ENCODE measurements around the gene OSBP2. TPM values are rescaled to one million over a fixed set of nuclear protein-coding genes. Genes with fewer than 3 reads are reported as not detected.

The OSBP2 gene
- total RNA-seq, 1 donor from 2014 or later = 2.1 TPM

GRCh38 chr22:30781271-30781875 lies 86.7 kb downstream of the OSBP2 start:
- Mint-ChIP-seq H3K4me3 (ENCODE audit: low read depth) (no peak overlapping the region), H3K36me3 (ENCODE audit: low read depth) (no peaks in the 10 kb centered on the region), H3K27me3 (ENCODE audit: low read depth) (no peaks in the 10 kb centered on the region), H3K4me1 (ENCODE audit: low read depth) (peaks cover 7% of the 10 kb centered on the region), H3K9me3 (no peaks in the 10 kb centered on the region), H3K27ac (no peak overlapping the region)
- no peak for DNase-seq (ENCODE audit: low spot score)
- intact Hi-C loops (cut with micrococcal nuclease) = no loop called here

- H3K27me3 Mint-ChIP-seq (ENCODE audit: low read depth) = no peaks in the 10 kb centered on the region
- H3K36me3 Mint-ChIP-seq (ENCODE audit: low read depth) = no peaks in the 10 kb centered on the region
- no peak overlapping the region for H3K4me3 Mint-ChIP-seq (ENCODE audit: low read depth)
- H3K27ac Mint-ChIP-seq = no peak overlapping the region
- intact Hi-C loops (cut with micrococcal nuclease) = no loop called here
- no peaks in the 10 kb centered on the region for H3K9me3 Mint-ChIP-seq
- H3K4me1 Mint-ChIP-seq (ENCODE audit: low read depth) = peaks cover 7% of the 10 kb centered on the region
- DNase-seq (ENCODE audit: low spot score) = no peak
These were observed 87.9 kb downstream of the OSBP2 start for GRCh38 chr22:30782613-30783012.

- DNase-seq (ENCODE audit: low spot score) = no peak
- H3K4me3 Mint-ChIP-seq (ENCODE audit: low read depth) = no peak overlapping the region
- intact Hi-C loops (cut with micrococcal nuclease) = no loop called here
- peaks cover 7% of the 10 kb centered on the region for H3K4me1 Mint-ChIP-seq (ENCODE audit: low read depth)
- H3K27me3 Mint-ChIP-seq (ENCODE audit: low read depth) = no peaks in the 10 kb centered on the region
- no peaks in the 10 kb centered on the region for H3K9me3 Mint-ChIP-seq
- no peaks in the 10 kb centered on the region for H3K36me3 Mint-ChIP-seq (ENCODE audit: low read depth)
- H3K27ac Mint-ChIP-seq = no peak overlapping the region
These were observed 88.3 kb downstream of the OSBP2 start for GRCh38 chr22:30783021-30783420.

GRCh38 chr22:30785527-30785926 lies 90.9 kb downstream of the OSBP2 start:
- Mint-ChIP-seq H3K27ac (no peak overlapping the region), H3K4me3 (ENCODE audit: low read depth) (no peak overlapping the region), H3K4me1 (ENCODE audit: low read depth) (no peaks in the 10 kb centered on the region), H3K36me3 (ENCODE audit: low read depth) (no peaks in the 10 kb centered on the region), H3K27me3 (ENCODE audit: low read depth) (no peaks in the 10 kb centered on the region), H3K9me3 (no peaks in the 10 kb centered on the region)
- no peak for DNase-seq (ENCODE audit: low spot score)
- intact Hi-C loops (cut with micrococcal nuclease) = no loop called here

- no peak overlapping the region for H3K4me3 Mint-ChIP-seq (ENCODE audit: low read depth)
- no peaks in the 10 kb centered on the region for H3K9me3 Mint-ChIP-seq
- H3K36me3 Mint-ChIP-seq (ENCODE audit: low read depth) = no peaks in the 10 kb centered on the region
- intact Hi-C loops (cut with micrococcal nuclease) = no loop called here
- no peaks in the 10 kb centered on the region for H3K4me1 Mint-ChIP-seq (ENCODE audit: low read depth)
- no peaks in the 10 kb centered on the region for H3K27me3 Mint-ChIP-seq (ENCODE audit: low read depth)
- DNase-seq (ENCODE audit: low spot score) = no peak
- no peak overlapping the region for H3K27ac Mint-ChIP-seq
These were observed 95.7 kb downstream of the OSBP2 start for GRCh38 chr22:30790366-30790765.

- peaks cover 2% of the 10 kb centered on the region for H3K27me3 Mint-ChIP-seq (ENCODE audit: low read depth)
- H3K4me3 Mint-ChIP-seq (ENCODE audit: low read depth) = no peak overlapping the region
- no peak for DNase-seq (ENCODE audit: low spot score)
- intact Hi-C loops (cut with micrococcal nuclease) = no loop called here
- H3K27ac Mint-ChIP-seq = no peak overlapping the region
- H3K36me3 Mint-ChIP-seq (ENCODE audit: low read depth) = no peaks in the 10 kb centered on the region
- no peaks in the 10 kb centered on the region for H3K9me3 Mint-ChIP-seq
- H3K4me1 Mint-ChIP-seq (ENCODE audit: low read depth) = no peaks in the 10 kb centered on the region
These were observed 97.8 kb downstream of the OSBP2 start for GRCh38 chr22:30792456-30792855.

GRCh38 chr22:30795118-30795517 lies 100.4 kb downstream of the OSBP2 start:
- Mint-ChIP-seq H3K9me3 (no peaks in the 10 kb centered on the region), H3K4me1 (ENCODE audit: low read depth) (no peaks in the 10 kb centered on the region)
- intact Hi-C loops (cut with micrococcal nuclease) = no loop called here

GRCh38 chr22:30801695-30802094 lies 107.0 kb downstream of the OSBP2 start:
- Mint-ChIP-seq H3K4me3 (ENCODE audit: low read depth) (no peak overlapping the region), H3K4me1 (ENCODE audit: low read depth) (no peaks in the 10 kb centered on the region), H3K27me3 (ENCODE audit: low read depth) (peaks cover 22% of the 10 kb centered on the region), H3K36me3 (ENCODE audit: low read depth) (no peaks in the 10 kb centered on the region), H3K9me3 (no peaks in the 10 kb centered on the region), H3K27ac (no peak overlapping the region)
- intact Hi-C loops (cut with micrococcal nuclease) = no loop called here
- no peak for DNase-seq (ENCODE audit: low spot score)

More at GRCh38 chr22:30795118-30795517, 100.4 kb downstream of the OSBP2 start:
- DNase-seq (ENCODE audit: low spot score) = no peak
- H3K27ac Mint-ChIP-seq = no peak overlapping the region
- no peaks in the 10 kb centered on the region for H3K36me3 Mint-ChIP-seq (ENCODE audit: low read depth)
- H3K4me3 Mint-ChIP-seq (ENCODE audit: low read depth) = no peak overlapping the region
- peaks cover 3% of the 10 kb centered on the region for H3K27me3 Mint-ChIP-seq (ENCODE audit: low read depth)

GRCh38 chr22:30802202-30803166 lies 107.8 kb downstream of the OSBP2 start:
- H3K4me3 Mint-ChIP-seq (ENCODE audit: low read depth) = no peak overlapping the region
- H3K27ac Mint-ChIP-seq = no peak overlapping the region
- intact Hi-C loops (cut with micrococcal nuclease) = no loop called here
- H3K9me3 Mint-ChIP-seq = no peaks in the 10 kb centered on the region
- peaks cover 21% of the 10 kb centered on the region for H3K27me3 Mint-ChIP-seq (ENCODE audit: low read depth)
- peak; percentile 78 for DNase-seq (ENCODE audit: low spot score)
- H3K36me3 Mint-ChIP-seq (ENCODE audit: low read depth) = no peaks in the 10 kb centered on the region
- no peaks in the 10 kb centered on the region for H3K4me1 Mint-ChIP-seq (ENCODE audit: low read depth)

GRCh38 chr22:30803679-30804078 lies 109.0 kb downstream of the OSBP2 start:
- no peak for DNase-seq (ENCODE audit: low spot score)
- no peak overlapping the region for H3K4me3 Mint-ChIP-seq (ENCODE audit: low read depth)
- no peaks in the 10 kb centered on the region for H3K4me1 Mint-ChIP-seq (ENCODE audit: low read depth)
- no peaks in the 10 kb centered on the region for H3K9me3 Mint-ChIP-seq
- intact Hi-C loops (cut with micrococcal nuclease) = no loop called here
- peaks cover 21% of the 10 kb centered on the region for H3K27me3 Mint-ChIP-seq (ENCODE audit: low read depth)
- H3K27ac Mint-ChIP-seq = no peak overlapping the region
- no peaks in the 10 kb centered on the region for H3K36me3 Mint-ChIP-seq (ENCODE audit: low read depth)

- intact Hi-C loops (cut with micrococcal nuclease) = no loop called here
- H3K36me3 Mint-ChIP-seq (ENCODE audit: low read depth) = no peaks in the 10 kb centered on the region
- no peak for DNase-seq (ENCODE audit: low spot score)
- H3K4me1 Mint-ChIP-seq (ENCODE audit: low read depth) = no peaks in the 10 kb centered on the region
- H3K27me3 Mint-ChIP-seq (ENCODE audit: low read depth) = peaks cover 21% of the 10 kb centered on the region
- no peak overlapping the region for H3K27ac Mint-ChIP-seq
- no peak overlapping the region for H3K4me3 Mint-ChIP-seq (ENCODE audit: low read depth)
- no peaks in the 10 kb centered on the region for H3K9me3 Mint-ChIP-seq
These were observed 110.0 kb downstream of the OSBP2 start for GRCh38 chr22:30804626-30805025.

- Mint-ChIP-seq H3K27me3 (ENCODE audit: low read depth) (peaks cover 12% of the 10 kb centered on the region), H3K4me3 (ENCODE audit: low read depth) (no peak overlapping the region), H3K9me3 (no peaks in the 10 kb centered on the region), H3K4me1 (ENCODE audit: low read depth) (no peaks in the 10 kb centered on the region), H3K36me3 (ENCODE audit: low read depth) (no peaks in the 10 kb centered on the region), H3K27ac (no peak overlapping the region)
- intact Hi-C loops (cut with micrococcal nuclease) = no loop called here
- no peak for DNase-seq (ENCODE audit: low spot score)
These were observed 111.8 kb downstream of the OSBP2 start for GRCh38 chr22:30806391-30806861.

GRCh38 chr22:30809086-30809485 lies 114.4 kb downstream of the OSBP2 start:
- intact Hi-C loops (cut with micrococcal nuclease) = no loop called here
- H3K4me3 Mint-ChIP-seq (ENCODE audit: low read depth) = no peak overlapping the region
- H3K27me3 Mint-ChIP-seq (ENCODE audit: low read depth) = peaks cover 4% of the 10 kb centered on the region
- H3K4me1 Mint-ChIP-seq (ENCODE audit: low read depth) = no peaks in the 10 kb centered on the region
- H3K36me3 Mint-ChIP-seq (ENCODE audit: low read depth) = no peaks in the 10 kb centered on the region
- DNase-seq (ENCODE audit: low spot score) = no peak
- H3K27ac Mint-ChIP-seq = no peak overlapping the region
- H3K9me3 Mint-ChIP-seq = no peaks in the 10 kb centered on the region

Data from activated T-helper 2 cell treated with anti-CD3 and anti-CD28 coated beads, Interferon-gamma antibody, Interleukin-2, Interleukin-4, amounts not matched to agents 10 μg/mL and 5 μg/mL and 100 μg/mL, durations not matched to agents 14 hours and 24 hours and 36 hours (primary cell).